Stimulated activated memory B cell treated with anti-CD40 and anti-IgM and Interleukin-4, amounts not matched to agents 10 μg/mL and 1 μg/mL and 100 μg/mL, for 72 hours (primary cell): ENCODE measurements around the gene NOD1.
"Not testable (repeated sequence)": the region's sequence is repeated elsewhere in the genome, so short reads cannot be mapped to it uniquely, and the experiment has no call there.

ENCODE experiments used
- ATAC-seq: fragments of 150-1000 bp; cut with Tn5 transposase; 2 replicates; pipeline ENCODE4 v1.10.0; 2021
- H3K27ac Mint-ChIP-seq: one replicate; pipeline ENCODE4 v1.8.0; 2022; ENCODE audit warnings: mild to moderate bottlenecking, mixed read lengths
- H3K27me3 Mint-ChIP-seq: one replicate; pipeline ENCODE4 v1.8.0; 2022; ENCODE audit warnings: mixed read lengths
- H3K36me3 Mint-ChIP-seq: one replicate; pipeline ENCODE4 v1.8.0; 2022; ENCODE audit warnings: mixed read lengths
- H3K4me1 Mint-ChIP-seq: one replicate; pipeline ENCODE4 v1.8.0; 2022; ENCODE audit warnings: mixed read lengths
- H3K4me3 Mint-ChIP-seq: one replicate; pipeline ENCODE4 v1.8.0; 2022; ENCODE audit warnings: mild to moderate bottlenecking, moderate library complexity, mixed read lengths
- H3K9me3 Mint-ChIP-seq: one replicate; pipeline ENCODE4 v1.8.0; 2022; ENCODE audit warnings: mixed read lengths

NOD1 gene

DNA sequence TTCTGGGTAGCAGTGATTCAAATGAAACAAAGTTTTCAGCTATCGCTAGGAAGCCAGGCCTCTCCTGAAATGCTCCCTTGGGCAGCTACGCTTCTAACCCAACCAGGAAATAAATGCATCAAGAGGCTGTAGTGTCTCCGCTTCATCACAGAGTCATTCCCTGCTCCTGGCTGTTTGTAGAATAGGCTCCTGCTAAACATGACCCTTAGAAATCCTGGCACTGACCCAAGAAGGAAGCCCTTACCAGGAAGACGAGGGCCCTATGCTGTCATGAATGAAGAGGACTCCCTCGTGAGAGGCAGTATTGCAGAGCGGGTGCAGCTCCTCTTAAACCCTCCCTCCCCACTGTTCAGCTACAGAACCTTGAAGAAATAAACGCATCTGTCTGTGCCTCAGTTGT lies 48.3 kb downstream of the NOD1 start:
- H3K4me1 Mint-ChIP-seq = peaks cover 49% of the 10 kb centered on the region
- ATAC-seq = no peak
- H3K36me3 Mint-ChIP-seq = peaks cover 79% of the 10 kb centered on the region
- H3K9me3 Mint-ChIP-seq = no peaks in the 10 kb centered on the region
- peak overlapping the region; percentile 65 for H3K27ac Mint-ChIP-seq
- no peak overlapping the region for H3K4me3 Mint-ChIP-seq
- H3K27me3 Mint-ChIP-seq = no peaks in the 10 kb centered on the region

DNA sequence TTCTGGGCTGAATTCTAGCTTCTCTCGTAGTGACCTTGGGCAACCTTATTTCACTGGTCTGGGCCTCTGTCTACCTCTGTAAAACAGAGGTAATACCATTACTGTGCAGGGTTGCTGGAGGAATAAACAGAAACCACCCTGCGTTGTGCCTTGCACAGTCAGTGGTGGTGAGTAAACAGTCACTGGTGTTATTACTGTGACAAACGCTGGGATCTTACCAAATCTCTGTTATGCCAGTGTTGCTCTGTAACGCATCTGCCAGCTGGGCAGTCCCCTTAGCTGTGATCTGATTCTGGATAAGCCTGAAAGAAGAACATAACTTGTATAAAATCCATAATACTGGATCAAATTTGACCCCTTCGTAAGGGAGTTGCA lies 49.4 kb downstream of the NOD1 start:
- no peak for ATAC-seq
- peaks cover 37% of the 10 kb centered on the region for H3K4me1 Mint-ChIP-seq
- peaks cover 80% of the 10 kb centered on the region for H3K36me3 Mint-ChIP-seq
- H3K27me3 Mint-ChIP-seq = no peaks in the 10 kb centered on the region
- no peaks in the 10 kb centered on the region for H3K9me3 Mint-ChIP-seq
- H3K27ac Mint-ChIP-seq = peak overlapping the region; percentile 24
- H3K4me3 Mint-ChIP-seq = no peak overlapping the region

GRCh38 chr7:30428246-30429155 lies 50.1 kb downstream of the NOD1 start:
- Mint-ChIP-seq H3K27ac (peak overlapping the region; percentile 24), H3K4me1 (peaks cover 31% of the 10 kb centered on the region), H3K27me3 (no peaks in the 10 kb centered on the region), H3K9me3 (no peaks in the 10 kb centered on the region), H3K36me3 (peaks cover 77% of the 10 kb centered on the region), H3K4me3 (no peak overlapping the region)
- ATAC-seq = no peak

DNA sequence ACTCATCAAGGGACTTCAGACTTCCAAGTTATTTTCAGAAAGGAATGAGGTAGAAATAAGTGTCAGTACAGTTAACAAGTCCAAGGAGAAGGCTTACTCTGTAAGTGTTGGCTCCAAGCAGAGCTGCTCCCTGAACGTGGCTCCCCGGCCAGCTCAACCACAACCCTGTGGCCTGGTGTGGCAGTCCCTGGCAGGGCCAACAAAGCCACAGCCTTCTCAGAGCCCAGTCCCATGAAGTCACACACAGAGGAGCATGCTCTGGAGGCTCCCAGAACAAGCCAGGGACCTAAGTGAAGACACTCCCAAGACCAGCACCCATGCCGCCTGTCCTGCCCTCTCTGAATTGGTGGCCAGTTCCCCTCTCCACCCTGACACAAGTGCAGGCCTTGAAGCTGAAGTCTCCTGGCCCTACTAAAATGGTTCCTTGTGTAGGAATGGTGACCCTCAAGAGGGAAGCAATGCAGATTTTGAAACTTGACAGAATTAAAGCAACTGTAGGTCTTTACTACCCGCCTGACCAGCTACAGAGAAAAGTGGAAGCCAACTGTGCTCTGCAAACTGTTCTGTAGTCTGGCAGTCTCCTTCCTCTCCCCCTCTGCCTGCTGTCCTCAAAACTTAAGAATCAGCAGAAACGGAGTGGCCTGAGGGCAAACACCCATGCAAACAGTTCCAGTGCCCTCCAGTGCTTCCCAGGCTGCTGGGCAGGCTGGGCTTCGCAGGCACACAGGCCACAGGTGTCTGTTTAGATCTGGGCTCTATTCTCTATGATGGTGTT lies 51.1 kb downstream of the NOD1 start:
- Mint-ChIP-seq H3K36me3 (peaks cover 70% of the 10 kb centered on the region), H3K27ac (peak overlapping the region; percentile 24), H3K9me3 (no peaks in the 10 kb centered on the region), H3K4me1 (peaks cover 22% of the 10 kb centered on the region), H3K4me3 (no peak overlapping the region), H3K27me3 (no peaks in the 10 kb centered on the region)
- ATAC-seq = no peak

DNA sequence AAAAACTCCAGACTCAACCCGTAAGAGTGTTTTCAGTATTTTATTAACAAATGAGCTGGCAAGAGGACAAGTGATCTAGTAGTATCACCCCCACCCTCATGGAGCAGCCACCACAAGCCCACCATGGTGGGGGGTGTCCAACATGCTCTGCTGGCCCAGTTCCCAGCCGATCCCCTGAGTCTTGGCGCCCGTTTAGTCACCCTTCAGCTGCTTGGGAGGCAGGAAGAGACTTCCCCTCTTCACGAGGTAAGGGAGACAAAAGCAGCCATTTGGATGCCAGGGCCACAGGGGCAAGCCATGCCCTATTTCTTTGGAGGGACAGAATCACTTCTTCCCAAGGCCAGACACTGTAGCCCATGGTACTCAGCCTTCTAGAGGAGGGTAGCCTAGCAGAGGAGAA lies 54.1 kb downstream of the NOD1 start:
- no peaks in the 10 kb centered on the region for H3K27me3 Mint-ChIP-seq
- no peaks in the 10 kb centered on the region for H3K4me1 Mint-ChIP-seq
- H3K9me3 Mint-ChIP-seq = peaks cover 5% of the 10 kb centered on the region
- ATAC-seq = no peak
- peaks cover 61% of the 10 kb centered on the region for H3K36me3 Mint-ChIP-seq
- H3K4me3 Mint-ChIP-seq = no peak overlapping the region
- no peak overlapping the region for H3K27ac Mint-ChIP-seq

DNA sequence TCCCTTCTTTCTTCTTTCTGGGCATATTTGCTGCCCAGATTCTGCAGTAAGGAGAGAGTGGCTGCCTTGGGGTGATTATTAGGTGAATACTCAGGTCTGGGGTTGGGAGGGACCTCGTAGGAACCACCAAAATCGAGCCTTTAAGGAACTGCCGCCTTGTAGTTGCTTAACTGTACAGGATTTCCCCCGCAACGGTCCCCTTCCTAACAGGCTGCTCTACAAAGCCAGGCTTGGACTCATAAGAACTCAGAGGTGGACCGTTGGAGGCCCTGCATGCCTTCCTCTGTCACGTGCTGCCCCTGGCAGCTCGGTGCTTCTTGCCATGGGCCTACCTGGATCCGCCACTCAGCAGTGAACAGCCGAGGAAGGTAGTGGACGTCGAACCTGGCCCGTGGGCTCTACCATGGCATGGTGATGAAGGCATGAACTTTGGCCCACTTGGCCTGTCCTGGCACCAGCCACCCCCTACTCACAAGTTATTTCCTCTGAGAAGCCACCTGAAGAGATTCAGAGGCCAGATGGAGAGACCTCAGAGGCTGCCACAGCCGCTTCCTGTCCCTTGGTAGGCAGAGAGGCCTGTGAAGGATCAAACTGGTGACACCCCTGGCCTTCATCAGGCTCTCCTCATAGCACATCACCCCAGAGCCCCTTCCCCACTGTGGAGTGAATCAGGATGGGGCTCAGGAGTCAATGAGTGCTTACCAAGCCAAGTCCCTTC lies 54.6 kb downstream of the NOD1 start:
- no peaks in the 10 kb centered on the region for H3K27me3 Mint-ChIP-seq
- no peak overlapping the region for H3K4me3 Mint-ChIP-seq
- no peaks in the 10 kb centered on the region for H3K4me1 Mint-ChIP-seq
- no peak overlapping the region for H3K27ac Mint-ChIP-seq
- H3K36me3 Mint-ChIP-seq = peaks cover 56% of the 10 kb centered on the region
- ATAC-seq = no peak
- H3K9me3 Mint-ChIP-seq = peaks cover 5% of the 10 kb centered on the region

- Mint-ChIP-seq H3K9me3 (peaks cover 5% of the 10 kb centered on the region), H3K4me1 (no peaks in the 10 kb centered on the region), H3K36me3 (peaks cover 47% of the 10 kb centered on the region), H3K27ac (no peak overlapping the region), H3K4me3 (no peak overlapping the region), H3K27me3 (no peaks in the 10 kb centered on the region)
- ATAC-seq = no peak
These were observed 55.7 kb downstream of the NOD1 start for GRCh38 chr7:30422922-30423321.

GRCh38 chr7:30421647-30422196 lies 56.9 kb downstream of the NOD1 start:
- Mint-ChIP-seq H3K27ac (no peak overlapping the region), H3K36me3 (peaks cover 36% of the 10 kb centered on the region), H3K4me1 (no peaks in the 10 kb centered on the region), H3K4me3 (no peak overlapping the region), H3K27me3 (no peaks in the 10 kb centered on the region), H3K9me3 (peaks cover 5% of the 10 kb centered on the region)
- no peak for ATAC-seq

GRCh38 chr7:30420662-30421061 lies 57.9 kb downstream of the NOD1 start:
- Mint-ChIP-seq H3K9me3 (peaks cover 5% of the 10 kb centered on the region), H3K27ac (no peak overlapping the region), H3K27me3 (no peaks in the 10 kb centered on the region), H3K4me1 (no peaks in the 10 kb centered on the region), H3K4me3 (no peak overlapping the region), H3K36me3 (peaks cover 26% of the 10 kb centered on the region)
- no peak for ATAC-seq

DNA sequence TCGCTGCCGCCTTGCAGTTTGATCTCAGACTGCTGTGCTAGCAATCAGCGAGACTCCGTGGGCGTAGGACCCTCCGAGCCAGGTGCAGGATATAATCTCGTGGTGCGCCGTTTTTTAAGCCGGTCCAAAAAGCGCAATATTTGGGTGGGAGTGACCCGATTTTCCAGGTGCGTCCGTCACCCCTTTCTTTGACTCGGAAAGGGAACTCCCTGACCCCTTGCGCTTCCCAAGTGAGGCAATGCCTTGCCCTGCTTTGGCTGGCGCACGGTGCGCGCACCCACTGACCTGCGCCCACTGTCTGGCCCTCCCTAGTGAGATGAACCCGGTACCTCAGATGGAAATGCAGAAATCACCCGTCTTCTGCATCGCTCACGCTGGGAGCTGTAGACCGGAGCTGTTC lies 58.5 kb downstream of the NOD1 start:
- H3K36me3 Mint-ChIP-seq = peaks cover 20% of the 10 kb centered on the region
- not testable (repeated sequence) for H3K27me3 Mint-ChIP-seq, H3K9me3 Mint-ChIP-seq, H3K4me1 Mint-ChIP-seq, ATAC-seq, H3K27ac Mint-ChIP-seq, H3K4me3 Mint-ChIP-seq

DNA sequence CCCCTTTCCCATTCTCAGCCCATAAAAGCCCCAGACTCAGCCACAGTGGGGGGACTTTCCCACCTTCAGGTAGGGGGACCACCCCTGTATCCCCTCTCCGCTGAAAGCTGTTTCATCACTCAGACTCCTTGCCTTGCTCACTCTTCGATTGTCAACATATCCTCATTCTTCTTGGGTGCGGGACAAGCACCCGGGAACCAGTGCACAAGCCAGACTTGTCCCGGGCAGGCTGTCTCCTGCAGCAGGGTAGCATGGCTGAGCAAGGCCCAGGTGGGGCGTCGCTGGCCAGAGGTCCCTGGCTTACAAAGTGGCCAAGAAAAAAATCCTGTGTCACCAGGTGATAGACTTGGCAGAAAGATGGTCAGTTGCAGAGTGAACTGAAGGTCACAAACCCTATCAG lies 64.7 kb downstream of the NOD1 start:
- no peaks in the 10 kb centered on the region for H3K9me3 Mint-ChIP-seq
- H3K27me3 Mint-ChIP-seq = no peaks in the 10 kb centered on the region
- ATAC-seq = no peak
- H3K36me3 Mint-ChIP-seq = peaks cover 6% of the 10 kb centered on the region
- H3K4me3 Mint-ChIP-seq = no peak overlapping the region
- H3K4me1 Mint-ChIP-seq = peaks cover 19% of the 10 kb centered on the region
- H3K27ac Mint-ChIP-seq = no peak overlapping the region

- H3K4me1 Mint-ChIP-seq = peaks cover 19% of the 10 kb centered on the region
- peaks cover 10% of the 10 kb centered on the region for H3K36me3 Mint-ChIP-seq
- H3K9me3 Mint-ChIP-seq = no peaks in the 10 kb centered on the region
- no peak for ATAC-seq
- no peak overlapping the region for H3K4me3 Mint-ChIP-seq
- H3K27me3 Mint-ChIP-seq = no peaks in the 10 kb centered on the region
- no peak overlapping the region for H3K27ac Mint-ChIP-seq
These were observed 65.6 kb downstream of the NOD1 start for GRCh38 chr7:30412782-30413504.

DNA sequence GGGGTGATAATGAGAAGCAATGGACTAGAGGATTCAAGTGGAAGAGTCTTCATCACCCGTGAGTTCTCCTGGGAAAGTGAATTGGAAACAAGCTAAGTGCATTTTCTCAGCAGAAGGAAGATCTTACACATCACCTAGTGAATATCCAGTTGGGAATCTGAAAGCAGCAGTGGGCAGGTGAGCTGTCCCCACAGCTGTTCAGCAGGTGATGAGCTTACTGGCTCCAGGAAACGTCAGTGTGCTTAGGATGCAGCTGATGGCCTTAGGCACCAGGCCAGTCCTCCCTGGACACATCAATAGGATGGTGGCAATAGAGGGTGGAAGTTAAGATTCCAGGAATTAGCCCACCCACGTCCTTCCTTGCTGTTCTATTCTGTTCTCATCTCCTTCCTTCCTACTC lies 66.7 kb downstream of the NOD1 start:
- H3K4me3 Mint-ChIP-seq = no peak overlapping the region

DNA sequence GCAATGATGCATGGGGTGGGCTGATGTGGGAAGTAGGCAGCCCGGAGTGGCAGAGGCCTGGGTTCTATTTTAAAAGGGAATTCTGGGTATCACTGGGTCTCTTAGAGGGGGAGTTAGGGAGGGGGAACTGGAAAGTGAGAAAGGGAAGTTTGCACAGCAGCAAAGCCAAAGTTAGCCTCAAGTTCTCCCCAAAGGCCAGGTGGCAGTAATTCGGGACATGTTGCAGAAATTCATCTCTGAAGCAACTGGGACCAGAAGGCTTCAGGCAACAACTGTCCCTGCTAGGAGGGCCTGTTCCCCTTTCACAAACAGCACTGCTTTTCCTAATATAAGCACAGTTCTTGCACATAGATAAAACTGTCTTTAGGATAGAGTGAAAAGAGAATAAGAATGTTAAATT lies 67.4 kb downstream of the NOD1 start:
- Mint-ChIP-seq H3K27ac (peak overlapping the region; percentile 62), H3K27me3 (no peaks in the 10 kb centered on the region), H3K4me3 (no peak overlapping the region), H3K36me3 (peaks cover 16% of the 10 kb centered on the region), H3K9me3 (no peaks in the 10 kb centered on the region), H3K4me1 (peaks cover 19% of the 10 kb centered on the region)
- ATAC-seq = no peak

More for the DNA sequence above, 66.7 kb downstream of the NOD1 start:
- ATAC-seq = no peak
- peaks cover 10% of the 10 kb centered on the region for H3K36me3 Mint-ChIP-seq
- H3K4me1 Mint-ChIP-seq = peaks cover 19% of the 10 kb centered on the region
- H3K9me3 Mint-ChIP-seq = no peaks in the 10 kb centered on the region
- H3K27me3 Mint-ChIP-seq = no peaks in the 10 kb centered on the region
- peak overlapping the region; percentile 62 for H3K27ac Mint-ChIP-seq
